ENCODE measurements around the gene ZNF358. TPM values are rescaled to one million over a fixed set of nuclear protein-coding genes. Genes with fewer than 3 reads are reported as not detected.

The ZNF358 gene
- total RNA-seq, 1 donor, result 13.8 TPM

- TF ChIP-seq CTCF (IDR thresholded peaks at IDR 0.05; ENCODE audit: insufficient read depth, low read depth, low read length), result no peak
- peak; percentile 27 for DNase-seq (ENCODE audit: low read depth)
- peak overlapping the region; percentile 38 for H3K4me3 ChIP-seq (ENCODE audit: low read depth, low read length)
These were observed 15.0 kb upstream of the ZNF358 start for GRCh38 chr19:7500811-7501450.

GRCh38 chr19:7502552-7502951, 13.4 kb upstream of the ZNF358 start:
- no peak for TF ChIP-seq CTCF (IDR thresholded peaks at IDR 0.05; ENCODE audit: insufficient read depth, low read depth, low read length)
- no peak overlapping the region for H3K4me3 ChIP-seq (ENCODE audit: low read depth, low read length)
- no peak for DNase-seq (ENCODE audit: low read depth)

GRCh38 chr19:7504684-7505083, 11.2 kb upstream of the ZNF358 start:
- no peak for TF ChIP-seq CTCF (IDR thresholded peaks at IDR 0.05; ENCODE audit: insufficient read depth, low read depth, low read length)
- H3K4me3 ChIP-seq (ENCODE audit: low read depth, low read length), result no peak overlapping the region
- no peak for DNase-seq (ENCODE audit: low read depth)

- H3K4me3 ChIP-seq (ENCODE audit: low read depth, low read length), result no peak overlapping the region
- TF ChIP-seq CTCF (IDR thresholded peaks at IDR 0.05; ENCODE audit: insufficient read depth, low read depth, low read length), result no peak
- no peak for DNase-seq (ENCODE audit: low read depth)
These were observed 10.6 kb upstream of the ZNF358 start for GRCh38 chr19:7505288-7505681.

- DNase-seq (ENCODE audit: low read depth), result no peak
- peak overlapping the region; percentile 21 for H3K4me3 ChIP-seq (ENCODE audit: low read depth, low read length)
- no peak for TF ChIP-seq CTCF (IDR thresholded peaks at IDR 0.05; ENCODE audit: insufficient read depth, low read depth, low read length)
These were observed 10.1 kb upstream of the ZNF358 start for GRCh38 chr19:7505682-7506384.

- peak; percentile 90 for DNase-seq (ENCODE audit: low read depth)
- no peak for TF ChIP-seq CTCF (IDR thresholded peaks at IDR 0.05; ENCODE audit: insufficient read depth, low read depth, low read length)
These were observed 9.2 kb upstream of the ZNF358 start for GRCh38 chr19:7506385-7507328.

More at GRCh38 chr19:7506385-7507328, 9.2 kb upstream of the ZNF358 start:
- H3K4me3 ChIP-seq (ENCODE audit: low read depth, low read length), result no peak overlapping the region

Measured in fibroblast of villous mesenchyme (primary cell).